Measurements from ENCODE around the gene C15orf62. TPM values are rescaled to one million over a fixed set of nuclear protein-coding genes. Genes with fewer than 3 reads are reported as not detected.

Gene C15orf62
- polyA plus RNA-seq, 1 of the 3 experiments (the other 2 are of a cell fraction): not detected

DNA sequence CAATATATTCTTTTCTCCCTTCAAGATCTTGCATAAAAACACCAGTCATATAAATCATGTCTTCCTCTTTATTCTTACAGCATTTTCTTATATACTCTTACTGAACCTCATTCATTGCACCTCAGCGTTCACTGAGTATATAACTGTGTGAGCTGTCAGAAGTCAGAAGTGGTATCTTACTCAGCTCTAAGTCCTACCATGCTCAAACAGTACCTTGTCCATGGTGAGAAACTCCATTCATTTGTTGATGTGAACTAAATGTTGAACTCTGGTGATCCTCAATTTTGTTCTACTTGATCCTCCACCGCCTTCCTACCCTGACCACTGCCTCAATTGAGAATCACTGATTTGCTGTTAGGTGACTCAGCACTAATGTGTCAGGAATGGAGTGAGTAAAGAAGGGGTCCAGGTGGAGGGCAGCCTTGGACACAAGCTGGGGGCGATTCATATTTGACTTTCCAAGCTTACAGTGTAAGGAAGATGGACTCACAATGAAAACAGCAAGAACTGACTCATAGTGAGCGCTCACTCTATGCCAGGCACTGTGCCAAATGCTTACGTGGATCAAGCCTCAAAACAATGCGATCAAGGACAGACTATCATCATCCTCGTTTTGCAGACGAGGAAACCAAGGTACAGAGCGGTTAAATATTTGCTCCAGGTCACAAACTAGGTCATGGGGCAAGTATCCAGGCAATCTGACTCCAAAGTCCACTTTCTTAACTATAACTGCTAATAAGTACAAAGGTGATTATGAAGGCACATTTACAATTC, 23.6 kb downstream of the C15orf62 start:
- CTCF ChIA-PET: interaction anchor here (2.4 to 31.8 kb wide), 3 partner anchors 11 to 64 kb away, joined by 8 to 555 read pairs (median 24); partner anchors contain the start of gene RMDN3
- 34% methylated on average over 9 of the region's 9 CpGs for WGBS (ENCODE audit: low lambda C conversion rate)
- Histone ChIP-seq H3K36me3 (replicated peaks in 1 of 2; ENCODE audit: control insufficient read depth in 1 of 2, insufficient read depth in 2 of 2, low read length in 1 of 2) (peaks cover 0 to 5% of the 10 kb centered on the region in 2 experiments), H3K27me3 (ENCODE audit: insufficient read depth) (no peaks in the 10 kb centered on the region), H3F3A (replicated peaks; ENCODE audit: insufficient read depth) (peaks cover 15% of the 10 kb centered on the region), H3K4me1 (ENCODE audit: control insufficient read depth in 1 of 2, insufficient read depth in 2 of 2, low read depth in 1 of 2, low read length in 1 of 2) (peaks cover 0 to 4% of the 10 kb centered on the region in 2 experiments; a peak in 1 of 4 replicates), H3K4me2 (peak overlapping the region; percentile 63; the same call in 1 of the 2 replicates), H3K27ac (ENCODE audit: low read depth in 2 of 2, low read length in 1 of 2) (peak overlapping the region in 1 of 2 experiments; percentile 86; a peak in 3 of 4 replicates), H3K9me3 (no peaks in the 10 kb centered on the region), H3K9ac (peak overlapping the region; percentile 16; the same call in 1 of the 2 replicates), H4K20me1 (ENCODE audit: insufficient read depth) (no peaks in the 10 kb centered on the region), H3K79me2 (ENCODE audit: insufficient read depth) (peaks cover 73% of the 10 kb centered on the region), H3K4me3 (ENCODE audit: low read depth in 2 of 2, low read length in 1 of 2) (no peak overlapping the region), H3K9me2 (no peaks in the 10 kb centered on the region), H2AFZ (ENCODE audit: low read depth) (no peak overlapping the region; the same call in 1 of the 2 replicates)
- DNase-seq: no peak
- TF ChIP-seq PBX3 (IDR thresholded peaks at IDR 0.05): 0 out of 2 replicates have a peak, but pooled peaks have one; percentile 25
- peak; percentile 94 for TF ChIP-seq NFIC (IDR thresholded peaks at IDR 0.05; ENCODE audit: borderline replicate concordance)
- TF ChIP-seq SIN3A (IDR thresholded peaks at IDR 0.05; ENCODE audit: borderline replicate concordance, low read depth, low read length): no peak
- peak; percentile 78; the same call in 1 of the 2 replicates for TF ChIP-seq FOSL2 (IDR thresholded peaks at IDR 0.05; ENCODE audit: borderline replicate concordance, low read depth)
- 0 out of 2 replicates have a peak, but pooled peaks have one; percentile 44 for TF ChIP-seq JUND (IDR thresholded peaks at IDR 0.05)
- peak; percentile 30; the same call in 1 of the 2 replicates for TF ChIP-seq POLR2AphosphoS5 (IDR thresholded peaks at IDR 0.05; ENCODE audit: low read depth, low read length)
- TF ChIP-seq FOXJ3 (CRISPR knock-in tag; IDR thresholded peaks at IDR 0.05): no peak
- no peak for TF ChIP-seq GATA2 (CRISPR knock-in tag; IDR thresholded peaks at IDR 0.05)
- TF ChIP-seq TCF12 (IDR thresholded peaks at IDR 0.05): peak; percentile 52
- TF ChIP-seq RAD21 (IDR thresholded peaks at IDR 0.05; ENCODE audit: low read length): no peak
- TF ChIP-seq TEAD4 (IDR thresholded peaks at IDR 0.05; ENCODE audit: borderline replicate concordance, insufficient read depth): no peak
- TF ChIP-seq, protein P1, sequence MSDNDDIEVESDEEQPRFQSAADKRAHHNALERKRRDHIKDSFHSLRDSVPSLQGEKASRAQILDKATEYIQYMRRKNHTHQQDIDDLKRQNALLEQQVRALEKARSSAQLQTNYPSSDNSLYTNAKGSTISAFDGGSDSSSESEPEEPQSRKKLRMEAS (IDR thresholded peaks at IDR 0.05; ENCODE audit: low read depth): peak; percentile 36; the same call in 1 of the 2 replicates
- POLR2A ChIA-PET: no interaction called here

DNA sequence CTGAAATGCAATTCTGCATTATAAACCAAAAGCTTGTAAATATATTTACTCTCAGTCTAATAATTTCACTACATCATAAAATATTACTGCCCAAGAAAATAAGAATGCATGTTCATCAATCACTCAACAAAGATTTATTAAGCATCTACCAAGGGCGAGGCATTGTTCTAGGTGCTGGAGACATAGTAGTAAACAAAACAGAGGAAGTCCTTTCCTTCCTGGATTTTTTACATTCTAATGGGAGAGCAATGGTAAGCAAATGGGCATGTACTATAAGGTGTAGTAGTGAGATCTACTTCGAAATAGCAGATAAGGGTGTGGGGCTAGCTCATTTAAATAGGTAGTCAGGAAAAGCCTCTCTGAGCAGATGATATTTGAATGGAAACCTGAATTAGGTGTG, 26.3 kb downstream of the C15orf62 start:
- DNase-seq: no peak
- no peak overlapping the region for H3K9ac ChIP-seq
- H4K20me1 ChIP-seq (ENCODE audit: insufficient read depth): no peaks in the 10 kb centered on the region
- no peak for TF ChIP-seq GATA2 (CRISPR knock-in tag; IDR thresholded peaks at IDR 0.05)
- TF ChIP-seq TAF1 (IDR thresholded peaks at IDR 0.05; ENCODE audit: borderline replicate concordance, low read depth, low read length): no peak
- TF ChIP-seq, protein P1 (IDR thresholded peaks at IDR 0.05; ENCODE audit: low read depth): no peak
- TF ChIP-seq USF1 (IDR thresholded peaks at IDR 0.05; ENCODE audit: borderline replicate concordance, low read depth): no peak
- no peak for TF ChIP-seq RAD21 (IDR thresholded peaks at IDR 0.05; ENCODE audit: low read length)
- TF ChIP-seq NRF1 (IDR thresholded peaks at IDR 0.05; ENCODE audit: low read depth, low read length): no peak
- TF ChIP-seq MEF2A (IDR thresholded peaks at IDR 0.05; ENCODE audit: borderline replicate concordance, low read depth): no peak
- TF ChIP-seq ZBTB33 (IDR thresholded peaks at IDR 0.05; ENCODE audit: borderline replicate concordance, low read depth): no peak
- TF ChIP-seq GABPA (IDR thresholded peaks at IDR 0.05; ENCODE audit: low read depth): no peak
- H3K4me3 ChIP-seq (ENCODE audit: low read depth in 2 of 2, low read length in 1 of 2): no peak overlapping the region
- ChIA-PET POLR2A (no interaction called here), CTCF (interaction anchor here (1.5 to 1.9 kb wide), 2 partner anchors 14 to 206 kb away, joined by 3 to 9 read pairs; no protein-coding TSS in a partner anchor)
- H3K4me1 ChIP-seq (ENCODE audit: control insufficient read depth in 1 of 2, insufficient read depth in 2 of 2, low read depth in 1 of 2, low read length in 1 of 2): peaks cover 0 to 4% of the 10 kb centered on the region in 2 experiments; a peak in 1 of 4 replicates
- H3F3A ChIP-seq (replicated peaks; ENCODE audit: insufficient read depth): peaks cover 11% of the 10 kb centered on the region
- H3K27ac ChIP-seq (ENCODE audit: low read depth in 2 of 2, low read length in 1 of 2): no peak overlapping the region
- H3K9me3 ChIP-seq: no peaks in the 10 kb centered on the region
- H3K79me2 ChIP-seq (ENCODE audit: insufficient read depth): peaks cover 71% of the 10 kb centered on the region
- H3K36me3 ChIP-seq (replicated peaks in 1 of 2; ENCODE audit: control insufficient read depth in 1 of 2, insufficient read depth in 2 of 2, low read length in 1 of 2): peaks cover 0 to 5% of the 10 kb centered on the region in 2 experiments
- no peaks in the 10 kb centered on the region for H3K9me2 ChIP-seq
- H2AFZ ChIP-seq (ENCODE audit: low read depth): no peak overlapping the region
- no peaks in the 10 kb centered on the region for H3K27me3 ChIP-seq (ENCODE audit: insufficient read depth)
- WGBS (ENCODE audit: low lambda C conversion rate): 91% methylated on average over 2 of the region's 2 CpGs
- no peak overlapping the region for H3K4me2 ChIP-seq

Measured in SK-N-SH (cell line).